DOHH2 (cell line): ENCODE results near the gene PPCDC.

Experiments used
- H3F3A ChIP-seq: fragments of 200-600 bp; sonication (generic), shearing (Covaris generic); 2 replicates; pipeline ENCODE4 v1.6.0; 2016; ENCODE audit warnings: antibody characterized with exemption, mild to moderate bottlenecking; ENCODE audit not compliant: control insufficient read depth, insufficient read depth
- H3K27ac ChIP-seq: fragments of 200-600 bp; sonication (generic); 2 replicates; pipeline ENCODE4 v1.5.1; 2014; ENCODE audit warnings: low read depth, mild to moderate bottlenecking, low read length, moderate library complexity
- H3K27me3 ChIP-seq: fragments of 200-600 bp; sonication (generic); 2 replicates; pipeline ENCODE4 v1.6.1; 2014; ENCODE audit warnings: mild to moderate bottlenecking, low read length, mixed read lengths; ENCODE audit not compliant: control insufficient read depth
- H3K36me3 ChIP-seq: fragments of 200-600 bp; sonication (generic); 2 replicates; pipeline ENCODE4 v1.6.1; 2014; ENCODE audit warnings: mild to moderate bottlenecking, low read length, moderate library complexity, mixed read lengths; ENCODE audit not compliant: control insufficient read depth
- H3K4me1 ChIP-seq: fragments of 200-600 bp; sonication (generic); 2 replicates; pipeline ENCODE4 v1.6.1; 2014; ENCODE audit warnings: mild to moderate bottlenecking, low read length, mixed read lengths; ENCODE audit not compliant: control insufficient read depth
- H3K4me2 ChIP-seq: fragments of 200-600 bp; sonication (generic); 2 replicates; pipeline ENCODE4 v1.6.0; 2014; ENCODE audit warnings: mild to moderate bottlenecking, low read length, moderate library complexity
- H3K4me3 ChIP-seq: fragments of 200-600 bp; sonication (generic); 2 replicates; pipeline ENCODE4 v1.5.1; 2014; ENCODE audit warnings: mild to moderate bottlenecking, low read length, mixed read lengths
- H3K79me2 ChIP-seq: fragments of 200-600 bp; sonication (generic); 2 replicates; pipeline ENCODE4 v1.6.1; 2014; ENCODE audit warnings: mild to moderate bottlenecking, low read length, mixed read lengths; ENCODE audit not compliant: control insufficient read depth
- H3K9me2 ChIP-seq: fragments of 200-600 bp; sonication (generic); replicated peaks from 2 replicates; pipeline ENCODE4 v1.6.1; 2014; ENCODE audit warnings: mild to moderate bottlenecking, low read length, mixed read lengths; ENCODE audit not compliant: control insufficient read depth
- H3K9me3 ChIP-seq: fragments of 200-600 bp; sonication (generic); 2 replicates; pipeline ENCODE4 v1.6.1; 2014; ENCODE audit warnings: antibody characterized with exemption, low read length, mixed read lengths; ENCODE audit not compliant: control insufficient read depth, insufficient read depth
- H4K20me1 ChIP-seq: fragments of 200-600 bp; sonication (generic); 2 replicates; pipeline ENCODE4 v1.6.0; 2014; ENCODE audit warnings: low read depth, mild to moderate bottlenecking, antibody characterized with exemption, low read length, moderate library complexity; ENCODE audit not compliant: control insufficient read depth, insufficient read depth
- CTCF ChIP-seq: fragments of 200-600 bp; sonication (generic); IDR thresholded peaks from one replicate; pipeline ENCODE4 v1.5.1; 2014; ENCODE audit warnings: antibody characterized with exemption, mild to moderate bottlenecking, low read depth, low read length; ENCODE audit not compliant: poor library complexity, severe bottlenecking
- EZH2phosphoT487 ChIP-seq: fragments of 200-600 bp; sonication (generic); IDR thresholded peaks from 2 replicates; pipeline ENCODE4 v1.6.1; 2017; ENCODE audit warnings: borderline replicate concordance, mild to moderate bottlenecking, antibody characterized with exemption, low read length, moderate library complexity, mixed read lengths

Gene PPCDC

DNA sequence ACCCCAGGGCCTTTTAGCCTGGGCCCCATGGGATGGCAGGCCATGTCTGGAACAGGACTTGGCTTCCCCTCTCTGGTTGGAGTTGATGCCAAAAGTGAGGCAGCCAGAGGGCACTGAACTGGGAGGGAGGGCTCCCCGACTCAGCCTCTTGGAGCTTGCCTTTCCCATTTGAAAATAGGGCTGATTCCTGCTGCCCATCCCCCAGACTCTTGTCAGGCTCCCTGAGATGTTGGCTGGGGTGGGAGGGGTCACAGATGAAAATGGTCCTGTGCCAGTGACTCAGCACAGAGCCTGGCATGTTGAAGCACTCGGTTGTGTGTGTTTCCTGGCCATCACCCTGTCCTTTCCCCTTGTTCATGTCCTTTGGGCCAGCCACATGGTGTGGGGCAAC lies 6.6 kb downstream of the PPCDC start:
- no peaks in the 10 kb centered on the region for H3K27me3 ChIP-seq
- H3K4me3 ChIP-seq: no peak overlapping the region
- H3K9me3 ChIP-seq: no peaks in the 10 kb centered on the region
- no peak overlapping the region for H3K27ac ChIP-seq
- peak overlapping the region; percentile 40; the same call in 1 of the 2 replicates for H3K4me2 ChIP-seq
- H3K4me1 ChIP-seq: peaks cover 19% of the 10 kb centered on the region
- H3K9me2 ChIP-seq: no peaks in the 10 kb centered on the region
- H3K36me3 ChIP-seq: peaks cover 33% of the 10 kb centered on the region
- no peak for TF ChIP-seq CTCF
- TF ChIP-seq EZH2phosphoT487: no peak
- H3K79me2 ChIP-seq: peaks cover 28% of the 10 kb centered on the region
- H4K20me1 ChIP-seq: 0 out of 2 replicates have a peak, but pooled peaks cover 6% of the 10 kb centered on the region
- 0 out of 2 replicates have a peak, but pooled peaks cover 3% of the 10 kb centered on the region for H3F3A ChIP-seq

GRCh38 chr15:75030424-75030823 lies 7.0 kb downstream of the PPCDC start:
- H3K27ac ChIP-seq: no peak overlapping the region

GRCh38 chr15:75031848-75032247 lies 8.5 kb downstream of the PPCDC start:
- Histone ChIP-seq H3F3A (no peaks in the 10 kb centered on the region), H3K4me3 (no peak overlapping the region), H3K27ac (no peak overlapping the region), H4K20me1 (0 out of 2 replicates have a peak, but pooled peaks cover 6% of the 10 kb centered on the region), H3K9me3 (no peaks in the 10 kb centered on the region), H3K9me2 (no peaks in the 10 kb centered on the region), H3K4me2 (no peak overlapping the region), H3K79me2 (peaks cover 18% of the 10 kb centered on the region), H3K4me1 (peaks cover 13% of the 10 kb centered on the region), H3K36me3 (peaks cover 21% of the 10 kb centered on the region), H3K27me3 (no peaks in the 10 kb centered on the region)
- TF ChIP-seq EZH2phosphoT487 (no peak), CTCF (no peak)

More at GRCh38 chr15:75030424-75030823, 7.0 kb downstream of the PPCDC start:
- Histone ChIP-seq H4K20me1 (0 out of 2 replicates have a peak, but pooled peaks cover 6% of the 10 kb centered on the region), H3K4me1 (peaks cover 15% of the 10 kb centered on the region), H3K36me3 (peaks cover 30% of the 10 kb centered on the region), H3F3A (0 out of 2 replicates have a peak, but pooled peaks cover under 1% of the 10 kb centered on the region), H3K4me3 (no peak overlapping the region), H3K4me2 (no peak overlapping the region), H3K27me3 (no peaks in the 10 kb centered on the region), H3K9me2 (no peaks in the 10 kb centered on the region), H3K79me2 (peaks cover 24% of the 10 kb centered on the region), H3K9me3 (no peaks in the 10 kb centered on the region)
- no peak for TF ChIP-seq EZH2phosphoT487
- no peak for TF ChIP-seq CTCF
